ENCODE data around the gene FAM163B. TPM values are rescaled to one million over a fixed set of nuclear protein-coding genes. Genes with fewer than 3 reads are reported as not detected.

The FAM163B gene
- total and polyA plus RNA-seq, 2 of the 8 experiments (the other 6 are each of a cell fraction or from before 2014, with no cell fraction given): 0.63 to 1.0 TPM

DNA sequence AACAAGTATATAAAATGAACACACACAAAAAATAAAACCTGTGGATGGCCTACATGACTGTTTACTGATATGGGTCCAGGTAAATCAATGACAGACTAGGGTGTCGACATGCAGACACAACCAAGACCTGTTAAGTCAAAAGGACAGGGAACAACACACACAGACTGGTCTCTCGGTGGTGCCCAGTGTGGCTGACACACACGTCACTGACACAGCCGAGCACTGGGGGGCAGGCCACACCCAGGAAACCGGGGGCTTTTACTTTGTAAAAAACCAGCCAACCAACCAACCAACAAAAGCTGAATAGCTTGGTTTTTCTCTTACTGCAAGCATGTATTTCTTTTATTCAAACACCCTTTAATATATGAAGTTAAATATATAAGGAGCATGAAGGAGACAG is 5.0 kb downstream of the FAM163B start:
- CTCF ChIA-PET (ENCODE audit: partially characterized antibody): interaction anchor here (1.0 to 6.7 kb wide), 11 partner anchors 13 to 129 kb away, joined by 3 to 79 read pairs (median 4); no protein-coding TSS in a partner anchor
- no peak overlapping the region for H2BK120ac ChIP-seq (replicated peaks; ENCODE audit: low read depth, low read length)
- no peak overlapping the region for H3K56ac ChIP-seq (replicated peaks; ENCODE audit: insufficient read length, low read depth, low read length)
- H3K23ac ChIP-seq (ENCODE audit: insufficient read length): no peak overlapping the region
- POLR2A ChIA-PET (ENCODE audit: partially characterized antibody): interaction anchor here (1.5 kb wide), 1 partner anchor 38 kb away, joined by 4 read pairs; no protein-coding TSS in a partner anchor
- H3K18ac ChIP-seq (ENCODE audit: extremely low read depth, low read length): no peak overlapping the region
- no peak overlapping the region for H2AK5ac ChIP-seq (ENCODE audit: low read depth, low read length)
- no peak overlapping the region for H2BK12ac ChIP-seq (ENCODE audit: low read depth, low read length)
- no peak overlapping the region for H3K4me2 ChIP-seq (ENCODE audit: insufficient read depth in 1 of 2, low read depth in 2 of 2, low read length in 2 of 2)
- H2BK20ac ChIP-seq (ENCODE audit: low read length): no peak overlapping the region
- no peak overlapping the region for H4K5ac ChIP-seq (ENCODE audit: insufficient read length, low read depth, low read length)
- no peak overlapping the region for H3K14ac ChIP-seq (ENCODE audit: insufficient read length)
- peaks cover 8% of the 10 kb centered on the region; the same call in 1 of the 2 replicates for H3K23me2 ChIP-seq (ENCODE audit: low read depth, low read length)
- H3K27me3 ChIP-seq (replicated peaks in 1 of 4; ENCODE audit: control insufficient read depth in 3 of 4, extremely low read depth in 1 of 4, insufficient read depth in 3 of 4, low read length in 3 of 4): peaks cover 5 to 15% (median 14%) of the 10 kb centered on the region in 4 experiments
- no peak overlapping the region; a peak in 1 of 7 replicates for H3K9ac ChIP-seq (replicated peaks in 1 of 4; ENCODE audit: extremely low read depth in 1 of 4, low read depth in 3 of 4, low read length in 3 of 4)
- no peak overlapping the region for H3K27ac ChIP-seq (ENCODE audit: low read depth, low read length)
- DNase-seq (ENCODE audit: low read depth in 1 of 2, low spot score in 2 of 2) (no peak), FAIRE-seq (no peak)
- no peak overlapping the region for H4K8ac ChIP-seq (ENCODE audit: extremely low read depth, insufficient read depth, low read length)
- WGBS, 2 experiments (ENCODE audit: extremely low coverage in 1 of 2, insufficient coverage in 1 of 2, insufficient read length in 1 of 2, insufficient replicate concordance in 2 of 2, low coverage in 1 of 2, low lambda C conversion rate in 2 of 2, missing lambda C conversion rate in 1 of 2): 79% methylated on average over 5 of the region's 5 CpGs; no CpG with 5 or more reads in 1 of the 2 experiments
- no peak overlapping the region for H3K4ac ChIP-seq (replicated peaks; ENCODE audit: insufficient read length, low read depth, low read length)
- H4K20me1 ChIP-seq (replicated peaks in 1 of 2; ENCODE audit: control insufficient read depth in 1 of 2, insufficient read depth in 2 of 2, low read length in 2 of 2): peaks cover 0 to 8% of the 10 kb centered on the region in 2 experiments
- H4K91ac ChIP-seq (replicated peaks; ENCODE audit: insufficient read length, low read length): no peak overlapping the region
- peaks cover 0 to 7% (median 3%) of the 10 kb centered on the region in 4 experiments; a peak in 5 of 7 replicates for H3K4me1 ChIP-seq (replicated peaks in 1 of 4; ENCODE audit: control insufficient read depth in 3 of 4, insufficient read depth in 4 of 4, low read length in 3 of 4)
- H2AFZ ChIP-seq (ENCODE audit: low read length): no peak overlapping the region
- H3K4me3 ChIP-seq (ENCODE audit: extremely low read depth in 1 of 4, insufficient read depth in 2 of 4, low read depth in 3 of 4, low read length in 4 of 4): no peak overlapping the region
- H3K9me3 ChIP-seq (ENCODE audit: insufficient read depth in 2 of 2, low read depth in 1 of 2, low read length in 1 of 2): peaks cover 0 to 3% of the 10 kb centered on the region in 2 experiments; a peak in 1 of 4 replicates
- peaks cover 0 to 3% (median 0%) of the 10 kb centered on the region in 4 experiments; a peak in 1 of 8 replicates for H3K36me3 ChIP-seq (ENCODE audit: control insufficient read depth in 2 of 4, insufficient read depth in 4 of 4, low read length in 3 of 4)
- peaks cover 3% of the 10 kb centered on the region for H3K79me1 ChIP-seq (ENCODE audit: low read depth, low read length)
- H2BK15ac ChIP-seq (ENCODE audit: low read length): no peak overlapping the region
- no peak overlapping the region for H2BK5ac ChIP-seq (ENCODE audit: low read depth, low read length)
- no peaks in the 10 kb centered on the region for H3K79me2 ChIP-seq (ENCODE audit: control insufficient read depth in 1 of 2, insufficient read depth in 2 of 2, low read length in 2 of 2)
- peak; percentile 49 to 52 for TF ChIP-seq RAD21 (IDR thresholded peaks at IDR 0.05 in 1 of 2, conservative IDR thresholded peaks at IDR 0.05 in 1 of 2; ENCODE audit: low read depth in 2 of 2, low read length in 2 of 2)

Measured in H1 (cell line).